ENCODE measurements around the gene ELAPOR1.

The ELAPOR1 gene

DNA sequence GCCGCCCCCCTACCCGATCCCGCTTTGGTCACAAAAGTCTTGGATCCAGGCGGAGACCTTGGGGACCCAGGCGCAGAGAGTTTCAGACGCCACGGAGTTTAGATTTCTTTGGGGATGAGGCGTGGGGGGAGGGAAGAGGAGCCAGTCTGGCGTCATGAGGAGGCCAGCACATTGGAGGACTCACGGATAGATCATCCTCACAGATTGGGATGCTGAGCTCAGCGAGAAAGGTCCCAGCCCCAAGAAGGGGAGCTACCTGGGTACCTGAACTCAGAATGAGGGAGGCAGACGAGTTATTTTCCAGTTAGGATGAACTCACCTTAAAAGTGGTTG is 393 bp downstream of the ELAPOR1 start:
- Histone ChIP-seq H3K4me3 (ENCODE audit: insufficient read depth, low read depth, low read length, poor library complexity, severe bottlenecking) (peak overlapping the region; percentile 45), H3K9me3 (ENCODE audit: control insufficient read depth, low read length) (no peaks in the 10 kb centered on the region), H3K27me3 (replicated peaks; ENCODE audit: control insufficient read depth, insufficient read depth, low read length, poor library complexity, severe bottlenecking) (no peaks in the 10 kb centered on the region), H3K4me1 (ENCODE audit: control insufficient read depth, insufficient read depth, low read length, poor library complexity, severe bottlenecking) (peaks cover 25% of the 10 kb centered on the region), H3K27ac (ENCODE audit: insufficient read depth, low read length, poor library complexity, severe bottlenecking) (no peak overlapping the region), H3K36me3 (ENCODE audit: control insufficient read depth, insufficient read depth, low read length) (no peaks in the 10 kb centered on the region)
- no peak for DNase-seq

DNA sequence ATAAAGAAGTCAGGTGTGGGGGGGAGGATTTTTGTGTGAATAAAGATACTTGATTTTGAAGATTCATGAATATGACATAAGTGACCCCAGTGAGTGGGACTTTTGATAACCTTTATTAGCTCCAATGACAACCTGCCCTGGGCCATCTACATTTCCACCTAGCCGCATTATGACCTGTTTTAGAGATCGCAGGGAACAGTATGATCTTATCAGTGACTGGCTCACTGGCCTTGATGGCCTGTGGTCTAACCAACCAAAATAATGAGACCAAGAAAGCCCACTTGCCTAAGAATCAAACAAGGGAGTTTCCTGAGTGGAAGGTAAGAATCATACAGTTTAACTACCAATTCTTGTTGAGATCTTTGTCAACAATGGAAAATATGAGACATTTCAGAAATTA is 1.8 kb downstream of the ELAPOR1 start:
- H3K4me1 ChIP-seq (ENCODE audit: control insufficient read depth, insufficient read depth, low read length, poor library complexity, severe bottlenecking) = peaks cover 25% of the 10 kb centered on the region
- no peaks in the 10 kb centered on the region for H3K36me3 ChIP-seq (ENCODE audit: control insufficient read depth, insufficient read depth, low read length)
- no peaks in the 10 kb centered on the region for H3K9me3 ChIP-seq (ENCODE audit: control insufficient read depth, low read length)
- no peaks in the 10 kb centered on the region for H3K27me3 ChIP-seq (replicated peaks; ENCODE audit: control insufficient read depth, insufficient read depth, low read length, poor library complexity, severe bottlenecking)
- DNase-seq = no peak
- no peak overlapping the region for H3K27ac ChIP-seq (ENCODE audit: insufficient read depth, low read length, poor library complexity, severe bottlenecking)
- no peak overlapping the region for H3K4me3 ChIP-seq (ENCODE audit: insufficient read depth, low read depth, low read length, poor library complexity, severe bottlenecking)

- DNase-seq = no peak
- Histone ChIP-seq H3K4me3 (ENCODE audit: insufficient read depth, low read depth, low read length, poor library complexity, severe bottlenecking) (no peak overlapping the region), H3K4me1 (ENCODE audit: control insufficient read depth, insufficient read depth, low read length, poor library complexity, severe bottlenecking) (peaks cover 25% of the 10 kb centered on the region), H3K27ac (ENCODE audit: insufficient read depth, low read length, poor library complexity, severe bottlenecking) (no peak overlapping the region), H3K36me3 (ENCODE audit: control insufficient read depth, insufficient read depth, low read length) (no peaks in the 10 kb centered on the region), H3K9me3 (ENCODE audit: control insufficient read depth, low read length) (no peaks in the 10 kb centered on the region), H3K27me3 (replicated peaks; ENCODE audit: control insufficient read depth, insufficient read depth, low read length, poor library complexity, severe bottlenecking) (no peaks in the 10 kb centered on the region)
Observed at GRCh38 chr1:109116286-109116685, 2.4 kb downstream of the ELAPOR1 start.

- no peak overlapping the region for H3K27ac ChIP-seq (ENCODE audit: insufficient read depth, low read length, poor library complexity, severe bottlenecking)
- H3K9me3 ChIP-seq (ENCODE audit: control insufficient read depth, low read length) = no peaks in the 10 kb centered on the region
- H3K4me3 ChIP-seq (ENCODE audit: insufficient read depth, low read depth, low read length, poor library complexity, severe bottlenecking) = no peak overlapping the region
- H3K36me3 ChIP-seq (ENCODE audit: control insufficient read depth, insufficient read depth, low read length) = no peaks in the 10 kb centered on the region
- no peaks in the 10 kb centered on the region for H3K27me3 ChIP-seq (replicated peaks; ENCODE audit: control insufficient read depth, insufficient read depth, low read length, poor library complexity, severe bottlenecking)
- H3K4me1 ChIP-seq (ENCODE audit: control insufficient read depth, insufficient read depth, low read length, poor library complexity, severe bottlenecking) = peaks cover 16% of the 10 kb centered on the region
- DNase-seq = no peak
Observed at GRCh38 chr1:109118089-109118488, 4.2 kb downstream of the ELAPOR1 start.

DNA sequence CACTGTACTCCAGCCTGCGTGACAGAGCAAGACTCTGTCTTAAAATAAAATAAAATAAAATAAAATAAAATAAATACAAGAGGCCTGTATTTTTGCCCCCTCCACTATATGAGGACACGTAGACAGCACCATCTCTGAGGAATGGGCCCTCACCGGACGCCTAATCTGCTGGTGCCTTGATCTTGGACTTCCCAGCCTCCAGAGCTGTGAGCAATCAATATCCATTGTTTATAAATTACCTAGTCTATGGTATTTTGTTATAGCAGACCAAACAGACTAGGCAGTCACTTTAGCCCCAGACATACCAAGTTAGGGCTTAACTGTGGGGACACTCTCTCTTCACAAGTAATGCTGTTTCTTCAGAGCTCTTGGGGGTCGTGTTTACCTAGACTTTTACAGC is 6.4 kb downstream of the ELAPOR1 start:
- no peaks in the 10 kb centered on the region for H3K36me3 ChIP-seq (ENCODE audit: control insufficient read depth, insufficient read depth, low read length)
- H3K27ac ChIP-seq (ENCODE audit: insufficient read depth, low read length, poor library complexity, severe bottlenecking) = no peak overlapping the region
- H3K9me3 ChIP-seq (ENCODE audit: control insufficient read depth, low read length) = no peaks in the 10 kb centered on the region
- no peaks in the 10 kb centered on the region for H3K4me1 ChIP-seq (ENCODE audit: control insufficient read depth, insufficient read depth, low read length, poor library complexity, severe bottlenecking)
- no peak for DNase-seq
- no peaks in the 10 kb centered on the region for H3K27me3 ChIP-seq (replicated peaks; ENCODE audit: control insufficient read depth, insufficient read depth, low read length, poor library complexity, severe bottlenecking)
- no peak overlapping the region for H3K4me3 ChIP-seq (ENCODE audit: insufficient read depth, low read depth, low read length, poor library complexity, severe bottlenecking)

DNA sequence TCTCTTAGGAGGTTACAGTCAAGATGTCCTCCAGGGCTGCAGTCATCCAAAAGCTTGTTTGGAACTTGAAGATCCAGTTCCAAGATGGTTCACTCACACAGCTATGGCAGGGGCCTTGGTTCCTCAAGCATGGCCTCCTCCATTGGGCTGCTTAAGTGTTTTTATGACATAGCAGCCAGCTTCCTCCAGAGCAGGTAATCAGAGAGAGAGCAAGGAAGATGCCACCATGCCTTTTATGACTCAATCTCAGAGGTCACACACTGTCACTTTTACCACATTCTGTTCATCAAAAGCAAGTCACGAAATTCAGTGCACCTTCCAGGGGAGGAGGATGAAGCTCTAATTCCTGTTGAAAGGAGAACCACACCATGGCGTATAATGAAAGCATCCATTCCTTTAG is 17.1 kb downstream of the ELAPOR1 start:
- H3K27ac ChIP-seq (ENCODE audit: insufficient read depth, low read length, poor library complexity, severe bottlenecking) = no peak overlapping the region
- H3K27me3 ChIP-seq (replicated peaks; ENCODE audit: control insufficient read depth, insufficient read depth, low read length, poor library complexity, severe bottlenecking) = no peaks in the 10 kb centered on the region
- no peaks in the 10 kb centered on the region for H3K36me3 ChIP-seq (ENCODE audit: control insufficient read depth, insufficient read depth, low read length)
- no peaks in the 10 kb centered on the region for H3K9me3 ChIP-seq (ENCODE audit: control insufficient read depth, low read length)
- H3K4me3 ChIP-seq (ENCODE audit: insufficient read depth, low read depth, low read length, poor library complexity, severe bottlenecking) = no peak overlapping the region
- no peaks in the 10 kb centered on the region for H3K4me1 ChIP-seq (ENCODE audit: control insufficient read depth, insufficient read depth, low read length, poor library complexity, severe bottlenecking)
- DNase-seq = no peak

DNA sequence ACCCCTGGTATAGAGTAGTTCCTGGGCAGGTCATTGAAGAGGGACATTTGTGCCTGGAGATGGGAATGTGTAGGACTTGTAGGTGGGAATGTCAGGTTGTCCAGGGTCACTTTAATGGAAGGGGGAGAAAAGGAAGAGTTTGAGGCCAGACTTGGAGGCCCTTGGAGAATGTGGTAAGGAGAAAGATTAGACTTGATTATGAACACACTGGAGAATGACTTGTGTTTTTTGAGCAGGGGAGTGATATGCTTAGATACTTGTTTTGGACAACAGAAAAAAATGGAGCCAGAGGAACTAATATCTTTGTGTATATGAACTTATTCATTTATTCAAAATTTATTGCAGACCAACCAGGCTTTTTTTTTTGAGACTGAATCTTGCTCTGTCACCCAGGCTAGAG is 17.9 kb downstream of the ELAPOR1 start:
- H3K9me3 ChIP-seq (ENCODE audit: control insufficient read depth, low read length) = no peaks in the 10 kb centered on the region
- no peak for DNase-seq
- H3K27me3 ChIP-seq (replicated peaks; ENCODE audit: control insufficient read depth, insufficient read depth, low read length, poor library complexity, severe bottlenecking) = no peaks in the 10 kb centered on the region
- H3K4me1 ChIP-seq (ENCODE audit: control insufficient read depth, insufficient read depth, low read length, poor library complexity, severe bottlenecking) = no peaks in the 10 kb centered on the region
- H3K36me3 ChIP-seq (ENCODE audit: control insufficient read depth, insufficient read depth, low read length) = no peaks in the 10 kb centered on the region
- H3K4me3 ChIP-seq (ENCODE audit: insufficient read depth, low read depth, low read length, poor library complexity, severe bottlenecking) = no peak overlapping the region
- no peak overlapping the region for H3K27ac ChIP-seq (ENCODE audit: insufficient read depth, low read length, poor library complexity, severe bottlenecking)

DNA sequence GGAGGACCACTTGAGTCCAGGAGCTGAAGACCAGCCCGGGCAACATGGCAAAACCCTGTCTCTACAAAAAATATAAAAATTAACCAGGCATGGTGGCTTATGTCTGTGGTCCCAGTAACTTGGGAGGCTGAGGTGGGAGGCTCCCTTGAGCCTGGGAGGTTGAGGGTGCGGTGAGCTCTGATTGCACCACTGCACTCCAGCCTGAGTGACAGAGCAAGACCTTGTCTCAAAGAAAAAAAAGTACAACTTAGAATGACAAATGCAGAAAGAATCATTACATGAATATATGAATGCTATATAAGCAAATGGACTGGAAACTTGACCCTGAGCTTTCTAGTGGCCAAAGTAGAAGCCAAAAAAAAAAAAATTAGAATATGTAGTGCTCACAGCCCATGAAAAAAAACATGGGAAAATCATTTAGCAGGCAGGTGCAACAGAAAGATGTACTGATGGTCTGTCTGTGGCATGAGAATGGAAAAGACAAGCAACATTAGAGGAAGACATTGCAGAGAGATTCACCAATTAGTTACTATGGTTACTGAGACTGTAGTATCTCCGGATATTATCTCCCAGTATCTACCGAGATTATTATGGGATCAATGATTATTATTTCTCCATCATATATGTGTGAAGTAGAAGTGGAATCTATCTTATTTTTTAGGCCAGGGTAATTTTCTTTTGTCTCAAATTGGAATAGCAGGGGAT is 19.2 kb downstream of the ELAPOR1 start:
- Histone ChIP-seq H3K4me1 (ENCODE audit: control insufficient read depth, insufficient read depth, low read length, poor library complexity, severe bottlenecking) (no peaks in the 10 kb centered on the region), H3K4me3 (ENCODE audit: insufficient read depth, low read depth, low read length, poor library complexity, severe bottlenecking) (no peak overlapping the region), H3K27me3 (replicated peaks; ENCODE audit: control insufficient read depth, insufficient read depth, low read length, poor library complexity, severe bottlenecking) (no peaks in the 10 kb centered on the region), H3K36me3 (ENCODE audit: control insufficient read depth, insufficient read depth, low read length) (no peaks in the 10 kb centered on the region), H3K27ac (ENCODE audit: insufficient read depth, low read length, poor library complexity, severe bottlenecking) (no peak overlapping the region), H3K9me3 (ENCODE audit: control insufficient read depth, low read length) (no peaks in the 10 kb centered on the region)
- no peak for DNase-seq

GRCh38 chr1:109133815-109134214 is 19.9 kb downstream of the ELAPOR1 start:
- no peak for DNase-seq
- no peaks in the 10 kb centered on the region for H3K27me3 ChIP-seq (replicated peaks; ENCODE audit: control insufficient read depth, insufficient read depth, low read length, poor library complexity, severe bottlenecking)

DNA sequence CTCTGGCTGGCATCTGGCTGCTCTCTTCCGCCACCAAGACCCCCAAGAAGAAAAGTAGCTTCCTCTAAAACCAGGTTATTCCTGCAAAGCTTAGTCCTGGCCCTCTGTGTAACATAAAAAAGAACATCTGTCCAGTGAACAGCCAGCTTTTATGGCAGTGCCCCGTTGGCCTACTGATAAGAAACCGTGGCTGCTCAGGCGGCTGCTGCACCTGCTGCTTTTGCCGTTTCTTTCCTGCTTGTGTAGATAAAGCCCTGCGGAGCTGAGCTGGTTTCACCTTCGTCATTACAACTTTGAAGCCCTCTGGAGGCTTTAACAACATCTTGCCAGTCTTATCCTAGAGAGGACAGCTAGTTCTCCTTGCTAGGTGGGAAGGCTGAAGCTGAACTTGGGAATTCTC is 20.5 kb downstream of the ELAPOR1 start:
- Histone ChIP-seq H3K4me1 (ENCODE audit: control insufficient read depth, insufficient read depth, low read length, poor library complexity, severe bottlenecking) (no peaks in the 10 kb centered on the region), H3K27me3 (replicated peaks; ENCODE audit: control insufficient read depth, insufficient read depth, low read length, poor library complexity, severe bottlenecking) (no peaks in the 10 kb centered on the region), H3K9me3 (ENCODE audit: control insufficient read depth, low read length) (no peaks in the 10 kb centered on the region), H3K4me3 (ENCODE audit: insufficient read depth, low read depth, low read length, poor library complexity, severe bottlenecking) (no peak overlapping the region), H3K27ac (ENCODE audit: insufficient read depth, low read length, poor library complexity, severe bottlenecking) (no peak overlapping the region), H3K36me3 (ENCODE audit: control insufficient read depth, insufficient read depth, low read length) (no peaks in the 10 kb centered on the region)
- no peak for DNase-seq

More at GRCh38 chr1:109133815-109134214, 19.9 kb downstream of the ELAPOR1 start:
- H3K9me3 ChIP-seq (ENCODE audit: control insufficient read depth, low read length) = no peaks in the 10 kb centered on the region
- H3K27ac ChIP-seq (ENCODE audit: insufficient read depth, low read length, poor library complexity, severe bottlenecking) = no peak overlapping the region
- no peaks in the 10 kb centered on the region for H3K36me3 ChIP-seq (ENCODE audit: control insufficient read depth, insufficient read depth, low read length)
- H3K4me3 ChIP-seq (ENCODE audit: insufficient read depth, low read depth, low read length, poor library complexity, severe bottlenecking) = no peak overlapping the region
- no peaks in the 10 kb centered on the region for H3K4me1 ChIP-seq (ENCODE audit: control insufficient read depth, insufficient read depth, low read length, poor library complexity, severe bottlenecking)
